HG02678 (cell line): Measurements from ENCODE around the gene SERGEF.

Experiments used
- ATAC-seq: cut with Tn5 transposase; IDR thresholded peaks from one replicate; pipeline ENCODE4 v1.9.1; 2021; ENCODE audit warnings: mild to moderate bottlenecking, moderate library complexity; ENCODE audit not compliant: unreplicated experiment

Gene SERGEF

GRCh38 chr11:17774232-17775034 lies 238.4 kb downstream of the SERGEF start:
- no peak for ATAC-seq

GRCh38 chr11:17773674-17774073 lies 239.2 kb downstream of the SERGEF start:
- ATAC-seq, result no peak

- ATAC-seq, result no peak
These were observed 239.9 kb downstream of the SERGEF start for GRCh38 chr11:17772704-17773600.

- ATAC-seq, result no peak
These were observed 240.9 kb downstream of the SERGEF start for GRCh38 chr11:17771841-17772401.

GRCh38 chr11:17771415-17771814 lies 241.4 kb downstream of the SERGEF start:
- no peak for ATAC-seq

- no peak for ATAC-seq
These were observed 241.9 kb downstream of the SERGEF start for GRCh38 chr11:17770917-17771316.

GRCh38 chr11:17770048-17770652 lies 242.7 kb downstream of the SERGEF start:
- ATAC-seq, result no peak

GRCh38 chr11:17769218-17769617 lies 243.6 kb downstream of the SERGEF start:
- no peak for ATAC-seq

GRCh38 chr11:17768547-17768946 lies 244.3 kb downstream of the SERGEF start:
- no peak for ATAC-seq

GRCh38 chr11:17767914-17768313 lies 244.9 kb downstream of the SERGEF start:
- no peak for ATAC-seq

- no peak for ATAC-seq
These were observed 245.5 kb downstream of the SERGEF start for GRCh38 chr11:17767301-17767885.

GRCh38 chr11:17766590-17766989 lies 246.3 kb downstream of the SERGEF start:
- no peak for ATAC-seq

GRCh38 chr11:17766073-17766359 lies 246.8 kb downstream of the SERGEF start:
- no peak for ATAC-seq

- ATAC-seq, result no peak
These were observed 247.3 kb downstream of the SERGEF start for GRCh38 chr11:17765356-17766072.

GRCh38 chr11:17764446-17765218 lies 248.2 kb downstream of the SERGEF start:
- no peak for ATAC-seq

- no peak for ATAC-seq
These were observed 249.1 kb downstream of the SERGEF start for GRCh38 chr11:17763703-17764102.

- no peak for ATAC-seq
These were observed 249.6 kb downstream of the SERGEF start for GRCh38 chr11:17763244-17763643.

GRCh38 chr11:17762309-17762974 lies 250.4 kb downstream of the SERGEF start:
- ATAC-seq, result no peak
